Neuron (in vitro differentiated cells): Measurements from ENCODE around the gene PRDX2.
"Not testable (repeated sequence)": the region's sequence is repeated elsewhere in the genome, so short reads cannot be mapped to it uniquely, and the experiment has no call there.

Experiments used
- H2AFZ ChIP-seq: one replicate; pipeline ENCODE4 v1.6.1; 2013; ENCODE audit warnings: low read depth, mild to moderate bottlenecking, inconsistent platforms, low read length, moderate library complexity
- H3K27me3 ChIP-seq: one replicate; pipeline ENCODE4 v1.6.1; 2013; ENCODE audit warnings: low read length; ENCODE audit not compliant: insufficient read depth
- H3K36me3 ChIP-seq: one replicate; pipeline ENCODE4 v1.6.1; 2013; ENCODE audit warnings: low read length; ENCODE audit not compliant: insufficient read depth
- H3K4me1 ChIP-seq: one replicate; pipeline ENCODE4 v1.6.1; 2013; ENCODE audit warnings: low read length; ENCODE audit not compliant: insufficient read depth
- H3K4me3 ChIP-seq: 2 replicates; pipeline ENCODE4 v1.5.1; 2013; ENCODE audit warnings: mild to moderate bottlenecking, low read length, moderate library complexity
- H3K9me3 ChIP-seq: one replicate; pipeline ENCODE4 v1.6.1; 2013; ENCODE audit warnings: low read length

The PRDX2 gene

GRCh38 chr19:12836529-12836863 is 34.9 kb upstream of the PRDX2 start:
- Histone ChIP-seq H2AFZ (no peak overlapping the region), H3K27me3 (peaks cover 26% of the 10 kb centered on the region), H3K4me3 (no peak overlapping the region), H3K36me3 (no peaks in the 10 kb centered on the region), H3K4me1 (peaks cover 25% of the 10 kb centered on the region), H3K9me3 (no peaks in the 10 kb centered on the region)

- H3K4me1 ChIP-seq, result peaks cover 23% of the 10 kb centered on the region
- no peaks in the 10 kb centered on the region for H3K36me3 ChIP-seq
- H3K4me3 ChIP-seq, result no peak overlapping the region
- H2AFZ ChIP-seq, result no peak overlapping the region
- H3K27me3 ChIP-seq, result peaks cover 36% of the 10 kb centered on the region
- H3K9me3 ChIP-seq, result no peaks in the 10 kb centered on the region
Observed at GRCh38 chr19:12834976-12835757, 33.6 kb upstream of the PRDX2 start.

GRCh38 chr19:12834566-12834943 is 33.0 kb upstream of the PRDX2 start, which contains the start of gene RTBDN:
RTBDN (minus strand) TSS chr19:12834579; CDS start chr19:12829979, 4,600 bp downstream.
- Histone ChIP-seq H3K36me3 (no peaks in the 10 kb centered on the region), H3K27me3 (peaks cover 42% of the 10 kb centered on the region), H2AFZ (peak within 1 kb of the TSS; percentile 44), H3K4me3 (peak within 1 kb of the TSS; percentile 49), H3K9me3 (no peaks in the 10 kb centered on the region), H3K4me1 (peaks cover 23% of the 10 kb centered on the region)

- no peaks in the 10 kb centered on the region for H3K36me3 ChIP-seq
Observed at GRCh38 chr19:12833738-12834565, 32.4 kb upstream of the PRDX2 start.

GRCh38 chr19:12833418-12833737 is 31.8 kb upstream of the PRDX2 start:
- Histone ChIP-seq H3K4me1 (peaks cover 17% of the 10 kb centered on the region), H3K27me3 (peaks cover 52% of the 10 kb centered on the region), H3K36me3 (no peaks in the 10 kb centered on the region), H3K9me3 (no peaks in the 10 kb centered on the region), H3K4me3 (peak overlapping the region; percentile 44), H2AFZ (no peak overlapping the region)

More at GRCh38 chr19:12833738-12834565, 32.4 kb upstream of the PRDX2 start:
- Histone ChIP-seq H3K27me3 (peaks cover 46% of the 10 kb centered on the region), H3K9me3 (no peaks in the 10 kb centered on the region), H3K4me3 (peak overlapping the region; percentile 49), H3K4me1 (peaks cover 19% of the 10 kb centered on the region), H2AFZ (peak overlapping the region; percentile 44)

GRCh38 chr19:12828494-12828893 is 26.9 kb upstream of the PRDX2 start:
- Histone ChIP-seq H2AFZ (no peak overlapping the region), H3K36me3 (no peaks in the 10 kb centered on the region), H3K27me3 (peaks cover 36% of the 10 kb centered on the region), H3K4me1 (peaks cover 9% of the 10 kb centered on the region), H3K9me3 (no peaks in the 10 kb centered on the region), H3K4me3 (no peak overlapping the region)

- H2AFZ ChIP-seq, result no peak overlapping the region
- peaks cover 23% of the 10 kb centered on the region for H3K27me3 ChIP-seq
- no peak overlapping the region for H3K4me3 ChIP-seq
- H3K36me3 ChIP-seq, result no peaks in the 10 kb centered on the region
- H3K9me3 ChIP-seq, result no peaks in the 10 kb centered on the region
- H3K4me1 ChIP-seq, result no peaks in the 10 kb centered on the region
Observed at GRCh38 chr19:12825254-12826131, 23.9 kb upstream of the PRDX2 start.

GRCh38 chr19:12821761-12822160 is 20.2 kb upstream of the PRDX2 start:
- Histone ChIP-seq H3K27me3 (peaks cover 6% of the 10 kb centered on the region), H3K36me3 (no peaks in the 10 kb centered on the region), H3K4me3 (no peak overlapping the region), H3K4me1 (no peaks in the 10 kb centered on the region), H3K9me3 (no peaks in the 10 kb centered on the region), H2AFZ (no peak overlapping the region)

GRCh38 chr19:12817810-12818209 is 16.2 kb upstream of the PRDX2 start:
- not testable (repeated sequence) for H3K27me3 ChIP-seq, H2AFZ ChIP-seq, H3K4me3 ChIP-seq, H3K4me1 ChIP-seq, H3K9me3 ChIP-seq
- peaks cover 19% of the 10 kb centered on the region for H3K36me3 ChIP-seq

GRCh38 chr19:12817188-12817587 is 15.6 kb upstream of the PRDX2 start:
- H3K36me3 ChIP-seq, result peaks cover 22% of the 10 kb centered on the region
- not testable (repeated sequence) for H3K27me3 ChIP-seq, H3K9me3 ChIP-seq, H3K4me3 ChIP-seq, H2AFZ ChIP-seq, H3K4me1 ChIP-seq

- Histone ChIP-seq H3K9me3 (no peaks in the 10 kb centered on the region), H3K4me1 (no peaks in the 10 kb centered on the region), H3K36me3 (peaks cover 33% of the 10 kb centered on the region), H3K27me3 (no peaks in the 10 kb centered on the region), H2AFZ (no peak overlapping the region), H3K4me3 (no peak overlapping the region)
Observed at GRCh38 chr19:12815088-12815487, 13.5 kb upstream of the PRDX2 start.

- Histone ChIP-seq H3K4me1 (peaks cover 16% of the 10 kb centered on the region), H3K27me3 (no peaks in the 10 kb centered on the region), H3K9me3 (no peaks in the 10 kb centered on the region), H3K36me3 (peaks cover 29% of the 10 kb centered on the region), H3K4me3 (peak within 1 kb of the TSS; percentile 80), H2AFZ (peak within 1 kb of the TSS; percentile 77)
Observed at GRCh38 chr19:12806242-12807081, 4.9 kb upstream of the PRDX2 start, which contains the start of gene RNASEH2A. RNASEH2A (plus strand) TSS chr19:12806584; CDS start chr19:12806674, 90 bp downstream.
